Measurements from ENCODE around the gene SLC26A6. TPM values are rescaled to one million over a fixed set of nuclear protein-coding genes. Genes with fewer than 3 reads are reported as not detected.

The SLC26A6 gene
- total RNA-seq, 1 donor from 2014 or later = 76.1 TPM

DNA sequence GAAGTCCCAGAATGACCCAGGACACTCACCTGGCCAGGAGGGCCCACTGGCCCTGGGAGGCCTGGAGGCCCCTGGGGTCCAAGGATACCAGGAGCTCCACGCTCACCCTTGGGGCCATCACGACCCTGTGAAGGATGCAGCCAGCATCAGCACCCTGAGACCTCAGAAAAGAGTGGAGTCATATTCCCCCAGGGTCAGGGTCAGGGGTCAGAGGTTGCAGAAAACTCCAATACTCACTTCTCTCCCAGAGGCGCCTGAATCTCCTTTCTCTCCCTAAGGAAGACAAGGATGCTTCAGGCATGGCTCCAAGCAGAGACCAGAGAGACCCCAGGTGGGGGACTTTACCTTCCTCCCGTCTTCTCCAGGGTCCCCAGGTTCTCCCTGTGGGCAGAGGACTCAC is 58.6 kb downstream of the SLC26A6 start:
- no peak for DNase-seq (ENCODE audit: low spot score)
- no peaks in the 10 kb centered on the region for H3K9me3 Mint-ChIP-seq (ENCODE audit: unreplicated experiment)
- H3K4me3 Mint-ChIP-seq (ENCODE audit: unreplicated experiment) = no peak overlapping the region
- no peaks in the 10 kb centered on the region for H3K4me1 Mint-ChIP-seq (ENCODE audit: unreplicated experiment)
- peaks cover 4% of the 10 kb centered on the region for H3K27me3 Mint-ChIP-seq (ENCODE audit: unreplicated experiment)
- no peaks in the 10 kb centered on the region for H3K36me3 Mint-ChIP-seq (ENCODE audit: low read depth, unreplicated experiment)
- no peak overlapping the region for H3K27ac Mint-ChIP-seq (ENCODE audit: unreplicated experiment)
- TF ChIP-seq, protein P1, sequence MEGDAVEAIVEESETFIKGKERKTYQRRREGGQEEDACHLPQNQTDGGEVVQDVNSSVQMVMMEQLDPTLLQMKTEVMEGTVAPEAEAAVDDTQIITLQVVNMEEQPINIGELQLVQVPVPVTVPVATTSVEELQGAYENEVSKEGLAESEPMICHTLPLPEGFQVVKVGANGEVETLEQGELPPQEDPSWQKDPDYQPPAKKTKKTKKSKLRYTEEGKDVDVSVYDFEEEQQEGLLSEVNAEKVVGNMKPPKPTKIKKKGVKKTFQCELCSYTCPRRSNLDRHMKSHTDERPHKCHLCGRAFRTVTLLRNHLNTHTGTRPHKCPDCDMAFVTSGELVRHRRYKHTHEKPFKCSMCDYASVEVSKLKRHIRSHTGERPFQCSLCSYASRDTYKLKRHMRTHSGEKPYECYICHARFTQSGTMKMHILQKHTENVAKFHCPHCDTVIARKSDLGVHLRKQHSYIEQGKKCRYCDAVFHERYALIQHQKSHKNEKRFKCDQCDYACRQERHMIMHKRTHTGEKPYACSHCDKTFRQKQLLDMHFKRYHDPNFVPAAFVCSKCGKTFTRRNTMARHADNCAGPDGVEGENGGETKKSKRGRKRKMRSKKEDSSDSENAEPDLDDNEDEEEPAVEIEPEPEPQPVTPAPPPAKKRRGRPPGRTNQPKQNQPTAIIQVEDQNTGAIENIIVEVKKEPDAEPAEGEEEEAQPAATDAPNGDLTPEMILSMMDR (IDR thresholded peaks at IDR 0.05; ENCODE audit: unreplicated experiment) = no peak

Small RNA genes within 50 kb of the gene (microRNA-seq; reads per million reads assigned to microRNA genes)
- gene MIR4793 (ENCODE audit: unreplicated experiment) = not detected
- gene MIR711 (ENCODE audit: unreplicated experiment) = not detected

Other genes starting within 250 kb of the SLC26A6 start
- gene PLXNB1, start 205.4 kb downstream of the SLC26A6 start, total RNA-seq (ENCODE audit: unreplicated experiment) = 68.7 TPM
- 11.8 TPM for gene CCDC51, start 195.3 kb downstream of the SLC26A6 start, total RNA-seq (ENCODE audit: unreplicated experiment)
- 326 TPM for gene TMA7, start 195.2 kb downstream of the SLC26A6 start, total RNA-seq (ENCODE audit: unreplicated experiment)
- gene ATRIP, start 188.7 kb downstream of the SLC26A6 start, total RNA-seq (ENCODE audit: unreplicated experiment) = 11.2 TPM
- 283 TPM for gene SHISA5, start 131.3 kb downstream of the SLC26A6 start, total RNA-seq (ENCODE audit: unreplicated experiment)
- 11.5 TPM for gene PFKFB4, start 78.7 kb downstream of the SLC26A6 start, total RNA-seq (ENCODE audit: unreplicated experiment)
- 0.77 TPM for gene UCN2, start 71.7 kb downstream of the SLC26A6 start, total RNA-seq (ENCODE audit: unreplicated experiment)
- 5.2 TPM for gene COL7A1, start 40.1 kb downstream of the SLC26A6 start, total RNA-seq (ENCODE audit: unreplicated experiment)
- 165 TPM for gene UQCRC1, start 25.8 kb downstream of the SLC26A6 start, total RNA-seq (ENCODE audit: unreplicated experiment)
- gene TMEM89, start 13.7 kb downstream of the SLC26A6 start, total RNA-seq (ENCODE audit: unreplicated experiment) = 0.44 TPM
- gene CELSR3, start 27.4 kb upstream of the SLC26A6 start, total RNA-seq (ENCODE audit: unreplicated experiment) = 7.6 TPM
- 34.1 TPM for gene NCKIPSD, start 50.5 kb upstream of the SLC26A6 start, total RNA-seq (ENCODE audit: unreplicated experiment)
- gene IP6K2, start 81.8 kb upstream of the SLC26A6 start, total RNA-seq (ENCODE audit: unreplicated experiment) = 87.9 TPM
- 67.3 TPM for gene PRKAR2A, start 212.4 kb upstream of the SLC26A6 start, total RNA-seq (ENCODE audit: unreplicated experiment)